PC-9 (cell line): ENCODE data around the gene EGF. TPM values are rescaled to one million over a fixed set of nuclear protein-coding genes. Genes with fewer than 3 reads are reported as not detected.
A peak's percentile ranks its signal among the peaks of the same experiment; 100 is the strongest.

Source experiments
- BruUV-seq: library from RNA; stranded (reverse); fragments of 400-500 nt; replicated peaks from 2 replicates; lab custom pipeline; 2021; lab: Mats Ljungman, UMichigan
- CTCF ChIA-PET: fragments of 300-600 bp; sonication (Branson Sonifier 250); formaldehyde crosslinking; loops from one replicate; lab custom pipeline; 2022; ENCODE audit warnings: antibody characterized with exemption; lab: Charles Lee
- POLR2A ChIA-PET: fragments of 300-600 bp; sonication (Branson Sonifier 250); formaldehyde crosslinking; loops from one replicate; lab custom pipeline; 2022; ENCODE audit warnings: antibody characterized with exemption; ENCODE audit not compliant: unreplicated experiment; lab: Charles Lee
- DNase-seq, 2 experiments: peaks; one replicate each; pipeline versions ENCODE4 v3.0.0 to v3.0.0-alpha.2; 2015 to 2022; ENCODE audit warnings: mixed read lengths in 1 of 2
- H2AFZ ChIP-seq: fragments of 200-600 bp; sonication (generic); 2 replicates; pipeline ENCODE4 v1.8.1; 2017; ENCODE audit warnings: antibody characterized with exemption
- H3F3A ChIP-seq: fragments of 200-600 bp; sonication (generic); 2 replicates; pipeline ENCODE4 v1.8.1; 2017; ENCODE audit warnings: antibody characterized with exemption, mild to moderate bottlenecking, low read depth; ENCODE audit not compliant: insufficient read depth
- H3K27ac ChIP-seq: fragments of 200-600 bp; sonication (generic); 2 replicates; pipeline ENCODE4 v1.6.1; 2016; ENCODE audit warnings: mixed run types
- H3K27me3 ChIP-seq: fragments of 200-600 bp; sonication (generic); 2 replicates; pipeline ENCODE4 v1.6.1; 2016; ENCODE audit warnings: low read depth, mixed run types; ENCODE audit not compliant: insufficient read depth
- H3K36me3 ChIP-seq: fragments of 200-600 bp; sonication (generic); 2 replicates; pipeline ENCODE4 v1.6.1; 2016; ENCODE audit warnings: low read depth, mixed run types
- H3K4me1 ChIP-seq: fragments of 200-600 bp; sonication (generic); replicated peaks from 2 replicates; pipeline ENCODE4 v1.6.1; 2016; ENCODE audit warnings: mixed run types; ENCODE audit not compliant: insufficient read depth
- H3K4me2 ChIP-seq: fragments of 200-600 bp; sonication (generic); 2 replicates; pipeline ENCODE4 v1.6.1; 2017; ENCODE audit warnings: mixed run types
- H3K4me3 ChIP-seq: fragments of 200-600 bp; sonication (generic); 2 replicates; pipeline ENCODE4 v1.6.1; 2016; ENCODE audit warnings: mixed run types
- H3K79me2 ChIP-seq: fragments of 200-600 bp; sonication (generic); 2 replicates; pipeline ENCODE4 v1.6.1; 2017; ENCODE audit warnings: low read depth, mixed run types
- H3K9me2 ChIP-seq: fragments of 200-600 bp; sonication (generic); 2 replicates; pipeline ENCODE4 v1.8.1; 2017; ENCODE audit warnings: mild to moderate bottlenecking; ENCODE audit not compliant: insufficient read depth
- H3K9me3 ChIP-seq: fragments of 200-600 bp; sonication (generic); 2 replicates; pipeline ENCODE4 v1.8.1; 2016; ENCODE audit warnings: low read depth; ENCODE audit not compliant: insufficient read depth
- H4K20me1 ChIP-seq: fragments of 200-600 bp; sonication (generic); 2 replicates; pipeline ENCODE4 v1.8.1; 2017; ENCODE audit not compliant: insufficient read depth
- EZH2 ChIP-seq: fragments of 200-600 bp; sonication (generic); IDR thresholded peaks from 2 replicates; pipeline ENCODE4 v1.8.0; 2017; ENCODE audit warnings: antibody characterized with exemption, low read depth
- intact Hi-C: fragments of 100-400 bp; cut with micrococcal nuclease; formaldehyde crosslinking; loops from one replicate; pipeline ENCODE4 v1.10.0; 2022; ENCODE audit not compliant: unreplicated experiment
- total RNA-seq: library from RNA; stranded (reverse); gene quantifications from 2 replicates; pipeline ENCODE4 v1.2.3, GENCODE V29; 2021
- TF ChIP-seq, protein P1 (sequence below): fragments of 200-600 bp; sonication (generic); conservative IDR thresholded peaks from 2 replicates; pipeline ENCODE4 v1.6.1; 2017; ENCODE audit warnings: mixed run types, antibody characterized with exemption, mild to moderate bottlenecking, moderate library complexity

EGF gene
- total RNA-seq, 1 experiment from 2014 or later, result 20.4 TPM

DNA sequence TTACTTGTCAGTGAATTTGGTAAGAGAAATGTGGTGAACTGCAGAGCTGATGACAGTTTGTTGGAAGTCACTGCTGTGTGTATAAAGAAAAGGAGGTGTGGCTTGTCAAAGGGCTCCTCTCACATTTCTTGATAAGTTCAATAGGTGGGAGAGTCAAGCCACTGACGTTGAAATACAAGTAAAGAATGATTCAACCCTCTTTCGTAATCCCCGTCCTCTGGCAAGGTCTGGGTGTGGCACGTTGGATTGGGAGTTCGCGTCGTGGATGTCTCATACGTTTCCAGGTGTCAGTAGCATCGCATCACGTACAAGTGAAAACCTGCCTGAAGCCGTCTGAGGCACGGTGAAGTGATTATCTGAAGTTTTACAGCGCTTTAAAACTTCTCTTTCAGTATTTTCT lies 76.4 kb downstream of the EGF start:
- BruUV-seq, result no TSS peak
- POLR2A ChIA-PET, result no interaction called here
- H3K4me3 ChIP-seq, result no peak overlapping the region
- H3K4me1 ChIP-seq, result peaks cover 14% of the 10 kb centered on the region
- DNase-seq, result peak; percentile 43 to 89
- no peaks in the 10 kb centered on the region for H3K79me2 ChIP-seq
- no peaks in the 10 kb centered on the region for H4K20me1 ChIP-seq
- H3K4me2 ChIP-seq, result peak overlapping the region; percentile 46
- peak overlapping the region; percentile 37; the same call in 1 of the 2 replicates for H3K27ac ChIP-seq
- H3K36me3 ChIP-seq, result no peaks in the 10 kb centered on the region
- H2AFZ ChIP-seq, result no peak overlapping the region
- H3K27me3 ChIP-seq, result no peaks in the 10 kb centered on the region
- intact Hi-C loops, result no loop called here
- CTCF ChIA-PET, result no interaction called here
- TF ChIP-seq EZH2, result no peak
- TF ChIP-seq, protein P1, sequence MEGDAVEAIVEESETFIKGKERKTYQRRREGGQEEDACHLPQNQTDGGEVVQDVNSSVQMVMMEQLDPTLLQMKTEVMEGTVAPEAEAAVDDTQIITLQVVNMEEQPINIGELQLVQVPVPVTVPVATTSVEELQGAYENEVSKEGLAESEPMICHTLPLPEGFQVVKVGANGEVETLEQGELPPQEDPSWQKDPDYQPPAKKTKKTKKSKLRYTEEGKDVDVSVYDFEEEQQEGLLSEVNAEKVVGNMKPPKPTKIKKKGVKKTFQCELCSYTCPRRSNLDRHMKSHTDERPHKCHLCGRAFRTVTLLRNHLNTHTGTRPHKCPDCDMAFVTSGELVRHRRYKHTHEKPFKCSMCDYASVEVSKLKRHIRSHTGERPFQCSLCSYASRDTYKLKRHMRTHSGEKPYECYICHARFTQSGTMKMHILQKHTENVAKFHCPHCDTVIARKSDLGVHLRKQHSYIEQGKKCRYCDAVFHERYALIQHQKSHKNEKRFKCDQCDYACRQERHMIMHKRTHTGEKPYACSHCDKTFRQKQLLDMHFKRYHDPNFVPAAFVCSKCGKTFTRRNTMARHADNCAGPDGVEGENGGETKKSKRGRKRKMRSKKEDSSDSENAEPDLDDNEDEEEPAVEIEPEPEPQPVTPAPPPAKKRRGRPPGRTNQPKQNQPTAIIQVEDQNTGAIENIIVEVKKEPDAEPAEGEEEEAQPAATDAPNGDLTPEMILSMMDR, result no peak
- no peaks in the 10 kb centered on the region for H3K9me3 ChIP-seq
- no peaks in the 10 kb centered on the region for H3F3A ChIP-seq
- H3K9me2 ChIP-seq, result no peaks in the 10 kb centered on the region

DNA sequence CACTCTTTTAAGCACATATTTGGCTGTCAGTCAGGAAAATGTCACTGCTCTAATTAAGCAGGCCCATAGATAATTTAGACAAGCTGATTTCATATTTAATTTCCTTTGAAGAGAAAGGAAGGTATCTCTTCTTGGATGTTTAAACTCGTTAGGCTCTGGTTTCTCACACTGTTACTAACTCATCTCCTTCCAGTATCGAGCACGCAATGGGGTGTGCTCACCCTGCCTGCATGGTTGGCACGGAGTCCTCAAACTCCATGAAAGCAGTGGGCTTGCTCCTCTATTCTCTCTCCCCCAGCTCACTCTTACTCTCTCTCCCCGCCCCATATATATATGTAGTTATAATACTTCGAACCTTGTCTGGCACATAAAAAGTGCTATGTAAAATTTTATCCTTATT lies 76.9 kb downstream of the EGF start:
- Histone ChIP-seq H3K79me2 (no peaks in the 10 kb centered on the region), H3K4me3 (no peak overlapping the region), H3K4me2 (no peak overlapping the region), H3K36me3 (no peaks in the 10 kb centered on the region), H3K27me3 (no peaks in the 10 kb centered on the region), H3K27ac (peak overlapping the region; percentile 37; the same call in 1 of the 2 replicates), H4K20me1 (no peaks in the 10 kb centered on the region), H3F3A (no peaks in the 10 kb centered on the region), H2AFZ (no peak overlapping the region), H3K9me2 (no peaks in the 10 kb centered on the region), H3K9me3 (no peaks in the 10 kb centered on the region), H3K4me1 (peaks cover 14% of the 10 kb centered on the region)
- BruUV-seq, result no TSS peak
- CTCF ChIA-PET, result no interaction called here
- no peak for TF ChIP-seq EZH2
- TF ChIP-seq, protein P1, result no peak
- intact Hi-C loops, result no loop called here
- POLR2A ChIA-PET, result no interaction called here
- no peak for DNase-seq

DNA sequence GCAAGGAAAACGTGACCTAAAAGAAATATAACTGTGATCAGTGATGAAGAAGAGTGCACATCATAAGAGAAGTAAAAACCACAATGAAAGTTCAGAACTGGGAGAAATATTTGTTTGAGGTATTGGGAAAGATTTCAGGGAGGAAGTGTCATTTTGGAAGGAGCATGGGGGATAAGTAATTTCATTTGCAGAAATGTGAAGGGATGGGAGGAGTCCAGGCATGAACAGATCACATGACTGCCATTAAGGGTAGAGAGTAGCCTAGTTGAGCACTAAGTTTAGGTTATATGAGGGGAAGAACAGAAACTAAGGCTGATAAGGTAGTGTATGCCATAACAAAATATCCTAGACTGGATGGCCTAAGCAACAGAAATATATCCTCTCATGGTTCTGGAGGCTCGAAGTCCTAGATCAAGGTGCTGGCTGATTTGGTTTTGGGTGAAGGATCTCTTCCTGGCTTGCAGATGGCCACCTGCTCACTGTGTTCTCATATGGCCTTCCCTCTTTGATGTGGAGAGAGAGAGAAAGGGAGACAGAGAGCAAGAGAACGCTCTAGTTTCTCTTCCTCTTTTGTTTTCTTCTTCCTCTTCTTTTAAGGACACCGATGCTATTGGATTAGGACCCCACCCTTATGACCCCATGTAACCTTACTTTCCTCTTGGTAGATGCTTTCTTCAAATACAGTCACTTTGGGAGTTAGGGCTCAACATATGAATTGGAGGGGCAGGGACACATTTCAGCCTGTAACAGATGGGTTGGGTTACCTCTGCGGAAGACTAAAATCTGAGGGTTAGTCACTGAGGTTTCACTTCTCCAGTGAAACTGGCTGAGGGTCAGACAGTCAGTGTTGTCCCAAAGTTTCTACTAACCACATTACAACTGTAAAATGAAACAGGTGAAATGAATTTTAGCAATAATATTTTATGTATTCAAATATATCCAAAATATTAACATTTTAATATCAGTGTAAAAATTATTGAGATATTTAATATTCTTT lies 77.9 kb downstream of the EGF start:
- Histone ChIP-seq H2AFZ (no peak overlapping the region), H3K27ac (no peak overlapping the region), H3K36me3 (no peaks in the 10 kb centered on the region), H3K4me3 (no peak overlapping the region), H4K20me1 (no peaks in the 10 kb centered on the region), H3K9me2 (no peaks in the 10 kb centered on the region), H3K27me3 (no peaks in the 10 kb centered on the region), H3F3A (no peaks in the 10 kb centered on the region), H3K79me2 (no peaks in the 10 kb centered on the region), H3K9me3 (no peaks in the 10 kb centered on the region), H3K4me2 (no peak overlapping the region), H3K4me1 (peaks cover 14% of the 10 kb centered on the region)
- intact Hi-C loops, result no loop called here
- TF ChIP-seq, protein P1, result no peak
- no peak for TF ChIP-seq EZH2
- no TSS peak for BruUV-seq
- ChIA-PET CTCF (no interaction called here), POLR2A (no interaction called here)
- DNase-seq, result no peak
